GM19238 (cell line): ENCODE measurements around the gene COL9A3.

Experiments used
- DNase-seq: peaks from one replicate; pipeline ENCODE4 v3.0.0; 2011; ENCODE audit warnings: low spot score; ENCODE audit not compliant: insufficient read length

The COL9A3 gene

DNA sequence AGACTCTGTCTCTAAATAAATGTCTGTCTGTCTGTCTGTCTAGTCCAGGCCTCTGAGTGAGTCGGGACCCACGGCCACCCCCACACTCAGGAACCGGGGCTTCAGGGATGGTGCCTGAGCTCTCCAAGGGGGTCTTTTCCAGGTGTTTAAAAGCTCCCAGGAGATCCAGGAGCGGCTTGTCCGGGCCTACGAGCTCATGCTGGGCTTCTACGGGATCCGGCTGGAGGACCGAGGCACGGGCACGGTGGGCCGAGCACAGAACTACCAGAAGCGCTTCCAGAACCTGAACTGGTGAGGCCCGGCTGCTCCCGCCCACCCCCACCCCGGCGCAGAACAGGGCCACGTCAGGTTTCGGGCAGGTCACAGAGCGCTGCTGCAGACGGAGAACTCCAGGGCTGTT is 5.5 kb upstream of the COL9A3 start:
- no peak for DNase-seq

DNA sequence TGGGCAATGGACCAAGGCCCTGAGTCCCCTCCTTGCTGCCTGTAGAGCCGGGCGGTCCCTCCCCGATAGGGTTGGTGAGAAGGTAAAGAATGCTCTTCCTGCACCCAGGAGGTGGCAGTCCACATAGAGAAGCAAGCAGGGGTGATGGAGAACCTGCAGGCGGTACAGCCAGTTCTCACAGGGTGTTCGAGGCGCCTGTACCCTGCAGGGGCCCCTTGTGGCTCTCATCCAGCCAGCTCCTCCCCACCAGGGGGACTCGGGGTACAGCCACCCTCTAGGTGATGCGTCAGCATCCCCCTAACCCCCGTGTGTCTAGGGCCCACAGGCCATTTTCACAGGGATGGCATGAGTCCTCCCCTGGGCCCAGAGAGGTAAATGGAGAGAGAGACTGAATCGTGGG is 5.1 kb upstream of the COL9A3 start:
- no peak for DNase-seq

DNA sequence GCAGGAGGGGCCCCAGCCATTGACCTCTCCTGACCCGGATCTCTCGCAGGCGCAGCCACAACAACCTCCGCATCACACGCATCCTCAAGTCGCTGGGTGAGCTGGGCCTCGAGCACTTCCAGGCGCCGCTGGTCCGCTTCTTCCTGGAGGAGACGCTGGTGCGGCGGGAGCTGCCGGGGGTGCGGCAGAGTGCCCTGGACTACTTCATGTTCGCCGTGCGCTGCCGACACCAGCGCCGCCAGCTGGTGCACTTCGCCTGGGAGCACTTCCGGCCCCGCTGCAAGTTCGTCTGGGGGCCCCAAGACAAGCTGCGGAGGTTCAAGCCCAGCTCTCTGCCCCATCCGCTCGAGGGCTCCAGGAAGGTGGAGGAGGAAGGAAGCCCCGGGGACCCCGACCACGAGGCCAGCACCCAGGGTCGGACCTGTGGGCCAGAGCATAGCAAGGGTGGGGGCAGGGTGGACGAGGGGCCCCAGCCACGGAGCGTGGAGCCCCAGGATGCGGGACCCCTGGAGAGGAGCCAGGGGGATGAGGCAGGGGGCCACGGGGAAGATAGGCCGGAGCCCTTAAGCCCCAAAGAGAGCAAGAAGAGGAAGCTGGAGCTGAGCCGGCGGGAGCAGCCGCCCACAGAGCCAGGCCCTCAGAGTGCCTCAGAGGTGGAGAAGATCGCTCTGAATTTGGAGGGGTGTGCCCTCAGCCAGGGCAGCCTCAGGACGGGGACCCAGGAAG is 4.5 kb upstream of the COL9A3 start:
- DNase-seq, result no peak

DNA sequence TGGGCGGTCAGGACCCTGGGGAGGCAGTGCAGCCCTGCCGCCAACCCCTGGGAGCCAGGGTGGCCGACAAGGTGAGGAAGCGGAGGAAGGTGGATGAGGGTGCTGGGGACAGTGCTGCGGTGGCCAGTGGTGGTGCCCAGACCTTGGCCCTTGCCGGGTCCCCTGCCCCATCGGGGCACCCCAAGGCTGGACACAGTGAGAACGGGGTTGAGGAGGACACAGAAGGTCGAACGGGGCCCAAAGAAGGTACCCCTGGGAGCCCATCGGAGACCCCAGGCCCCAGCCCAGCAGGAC is 4.0 kb upstream of the COL9A3 start:
- no peak for DNase-seq

DNA sequence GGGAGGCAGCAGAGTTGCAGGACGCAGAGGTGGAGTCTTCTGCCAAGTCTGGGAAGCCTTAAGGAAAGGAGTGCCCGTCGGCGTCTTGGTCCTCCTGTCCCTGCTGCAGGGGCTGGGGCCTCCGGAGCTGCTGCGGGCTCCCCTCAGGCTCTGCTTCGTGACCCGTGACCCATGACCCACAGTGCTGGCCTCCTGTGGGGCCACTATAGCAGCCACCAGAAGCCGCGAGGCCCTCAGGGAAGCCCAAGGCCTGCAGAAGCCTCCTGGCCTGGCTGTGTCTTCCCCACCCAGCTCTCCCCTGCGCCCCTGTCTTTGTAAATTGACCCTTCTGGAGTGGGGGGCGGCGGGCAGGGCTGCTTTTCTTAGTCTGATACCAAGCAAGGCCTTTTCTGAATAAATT is 3.3 kb upstream of the COL9A3 start:
- DNase-seq, result no peak

DNA sequence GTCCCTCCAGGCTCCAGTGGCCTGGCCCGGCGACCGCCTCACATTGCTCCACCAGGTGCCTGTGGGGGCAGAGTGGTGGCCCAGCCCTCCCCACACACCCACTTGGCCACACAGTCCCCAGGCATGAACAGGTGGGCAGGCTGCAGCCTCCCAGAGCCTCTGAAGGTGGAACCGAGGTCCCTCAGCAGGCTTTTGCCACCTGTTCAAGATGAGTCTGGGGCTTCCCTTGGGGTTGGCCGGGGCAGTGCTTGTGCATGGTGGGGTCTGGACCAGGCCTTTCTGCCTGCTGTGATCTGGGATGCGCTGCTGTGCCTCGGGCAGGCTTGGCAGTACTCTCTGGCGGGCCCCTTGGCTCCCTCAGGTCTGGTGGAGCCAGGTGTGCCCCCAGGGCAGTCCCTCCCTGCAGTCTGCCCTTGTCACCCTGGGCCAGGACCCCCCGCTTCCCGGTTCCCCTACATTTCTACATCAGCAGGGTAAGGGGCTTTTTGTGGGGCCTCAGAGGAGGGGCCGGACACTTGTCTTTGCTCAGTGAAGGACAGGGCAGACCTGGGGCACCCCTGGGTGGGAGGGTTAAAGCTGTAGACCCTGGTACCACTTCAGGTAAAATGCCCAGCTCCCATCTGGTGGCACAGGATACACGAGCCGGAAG is 2.7 kb upstream of the COL9A3 start:
- DNase-seq, result no peak

DNA sequence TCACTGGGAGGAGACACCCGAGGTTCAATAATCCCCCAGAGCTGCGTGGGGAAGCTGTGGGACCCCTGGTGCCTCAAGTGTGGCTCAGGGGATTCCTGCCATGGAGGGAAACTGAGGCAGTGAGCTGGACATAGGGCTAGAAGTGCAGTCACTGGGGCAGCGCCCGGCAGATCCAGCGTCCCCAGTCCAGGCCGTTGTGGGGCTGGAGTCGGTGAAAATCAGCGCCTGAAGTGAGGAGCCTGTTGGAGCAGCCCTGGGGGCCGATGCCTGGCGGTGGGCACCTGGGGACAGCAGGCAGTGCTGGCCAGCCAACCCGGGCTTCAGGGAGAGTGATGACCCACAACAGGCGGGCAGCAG is 2.2 kb upstream of the COL9A3 start:
- no peak for DNase-seq

DNA sequence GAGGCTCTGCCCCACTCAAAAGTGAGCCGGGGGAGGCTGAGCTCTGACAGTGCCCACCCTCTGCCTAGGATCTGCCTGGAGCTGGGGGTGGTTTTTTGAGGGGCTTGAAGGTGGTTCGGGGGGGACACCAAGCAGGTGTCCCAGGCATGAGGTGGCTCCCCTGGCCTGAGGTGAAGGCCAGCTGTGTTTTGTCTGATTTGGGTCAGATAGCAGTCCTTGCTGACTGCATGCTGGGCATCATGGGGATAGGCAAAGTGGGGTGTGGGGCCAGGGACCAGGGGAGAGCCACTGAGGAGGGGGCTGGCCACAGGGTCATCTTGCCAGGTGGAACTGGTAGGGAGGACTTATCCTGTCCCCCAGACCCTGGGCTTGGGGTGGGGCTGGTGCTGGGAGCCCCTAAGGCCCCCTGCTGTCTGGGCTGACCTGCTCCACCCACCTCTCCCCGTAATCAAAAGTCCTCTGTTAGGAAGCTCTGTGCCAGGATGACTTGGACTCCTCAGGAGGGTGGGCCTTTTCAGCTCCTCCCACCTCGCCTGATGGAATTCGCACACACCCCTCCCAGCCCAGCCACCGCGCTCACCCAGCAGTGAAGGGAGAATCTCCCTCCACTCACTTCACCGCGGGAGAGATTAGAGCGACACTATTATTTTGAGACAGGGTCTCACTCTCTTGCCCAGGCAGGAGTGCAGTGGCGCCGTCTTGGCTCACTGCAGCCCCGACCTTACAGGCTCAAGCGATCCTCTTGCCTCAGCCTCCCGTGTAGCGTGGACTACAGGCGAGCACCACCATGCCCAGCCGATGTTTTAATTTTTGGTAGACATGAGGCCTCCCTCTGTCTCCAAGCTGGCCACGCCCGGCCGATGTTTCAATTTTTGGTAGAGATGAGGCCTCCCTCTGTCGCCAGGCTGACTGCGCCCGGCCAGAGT is 1.5 kb upstream of the COL9A3 start:
- no peak for DNase-seq

DNA sequence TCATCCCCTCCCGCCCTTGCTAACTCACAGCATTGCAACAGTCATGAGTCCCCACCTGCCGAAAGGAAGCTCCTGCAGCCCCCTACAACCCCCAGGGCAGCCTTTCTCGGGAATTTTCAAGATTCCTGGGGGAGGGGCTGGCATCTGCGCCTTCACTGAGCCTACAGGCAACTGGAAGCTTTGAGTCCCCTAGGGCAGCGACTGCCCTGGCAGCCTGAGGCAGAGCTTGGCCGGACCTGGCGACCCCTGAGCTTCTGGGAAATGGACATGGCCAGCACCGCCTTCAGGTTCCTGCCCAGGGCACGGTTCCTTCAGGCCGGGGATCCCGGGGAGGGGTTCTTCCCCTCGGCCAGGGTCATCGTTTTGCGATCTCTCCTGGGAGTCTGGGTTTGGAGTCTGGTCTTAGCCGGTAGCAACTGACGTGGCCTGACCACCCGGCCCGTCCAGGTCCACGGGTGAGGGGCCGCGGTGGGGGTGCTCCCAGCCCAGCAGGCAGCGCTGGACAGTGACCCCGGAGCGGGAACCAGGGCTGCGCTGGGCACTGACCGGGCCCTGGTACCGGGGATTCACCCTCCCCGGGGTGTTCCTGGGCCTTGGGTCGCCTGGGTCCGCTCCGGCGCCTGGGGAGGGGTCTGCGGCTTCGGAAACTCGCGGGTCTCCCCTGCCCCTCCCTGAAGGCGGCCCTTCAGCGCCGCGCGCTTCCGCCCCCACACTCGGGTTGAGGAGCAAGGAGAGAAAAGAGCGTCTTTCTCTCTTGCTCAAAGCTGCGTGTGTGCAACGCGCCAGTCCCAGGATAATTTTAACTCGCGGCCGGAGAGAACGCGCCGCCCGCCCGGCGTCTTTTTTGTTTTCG is 593 bp upstream of the COL9A3 start:
- no peak for DNase-seq

DNA sequence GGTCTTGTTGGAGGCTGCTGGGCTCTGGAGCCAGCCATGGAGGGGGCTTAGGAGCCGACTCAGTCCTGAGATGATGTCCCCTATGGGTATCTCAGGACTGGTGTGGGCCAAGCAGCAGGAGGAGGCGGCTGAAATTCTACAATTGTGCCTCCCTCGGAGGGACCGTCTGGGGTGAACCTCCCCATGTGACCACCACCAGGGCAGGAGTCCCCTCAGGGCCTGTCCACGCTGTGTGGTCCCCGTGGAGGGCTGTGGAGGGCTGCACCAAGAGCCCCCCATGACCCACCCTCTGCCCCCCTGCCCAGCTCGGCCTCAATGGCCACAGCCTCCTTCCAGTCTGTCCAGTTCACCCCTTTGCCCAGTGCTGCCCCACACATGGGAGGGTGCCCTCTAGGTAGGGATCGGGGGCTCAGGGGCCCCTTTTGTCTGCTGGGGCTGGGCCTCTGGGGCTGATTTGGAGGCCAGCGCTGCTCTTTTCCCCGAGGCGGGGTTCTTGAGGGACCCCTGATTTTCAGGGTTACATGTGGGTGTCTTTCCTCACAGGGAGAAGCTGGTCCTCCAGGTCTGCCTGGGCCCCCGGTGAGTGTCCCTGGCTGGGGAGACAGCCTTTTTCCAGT is 1.2 kb downstream of the COL9A3 start:
- no peak for DNase-seq

DNA sequence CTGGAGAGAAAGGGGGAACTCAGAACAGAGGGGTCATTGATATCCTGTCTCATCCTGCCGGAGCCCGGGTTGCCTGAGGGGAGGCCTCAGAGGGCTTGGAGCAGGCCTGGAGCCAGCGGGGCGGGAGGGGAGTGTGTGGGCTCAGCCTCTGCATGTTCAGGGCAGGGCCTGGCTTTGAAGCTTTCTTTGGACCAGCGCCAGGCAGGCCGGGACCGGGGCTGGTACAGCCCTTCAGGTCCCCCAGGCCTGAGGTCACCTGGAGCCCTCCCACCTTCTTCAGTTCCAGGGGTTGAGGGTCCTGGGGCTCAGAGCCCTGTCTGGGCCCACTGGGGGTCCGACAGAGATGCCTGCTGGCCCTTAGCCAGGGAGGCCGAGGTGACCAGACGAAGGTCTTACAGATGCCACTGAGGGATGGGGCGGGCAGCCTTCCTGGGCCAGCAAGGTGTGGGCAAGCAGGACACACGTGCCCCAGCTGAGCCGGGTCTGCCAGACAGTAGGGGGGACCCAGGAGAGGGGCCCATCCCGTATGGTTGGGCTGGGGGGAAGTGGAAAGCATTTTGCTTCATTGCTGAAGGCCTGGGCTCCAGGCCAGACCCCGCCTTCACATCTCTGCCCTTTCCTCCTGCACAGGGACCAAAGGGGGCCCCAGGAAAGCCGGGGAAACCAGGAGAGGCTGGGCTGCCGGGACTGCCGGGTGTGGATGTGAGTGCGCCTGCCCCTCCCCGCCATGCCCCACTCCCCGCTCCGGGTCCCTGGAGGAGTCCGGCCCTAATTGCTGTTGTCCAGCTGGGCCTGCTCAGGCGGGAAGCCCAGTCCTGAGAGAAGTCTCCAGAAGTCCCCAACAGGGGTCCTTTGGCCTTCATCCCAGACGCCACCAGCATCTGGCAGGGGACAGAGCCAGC is 2.0 kb downstream of the COL9A3 start:
- DNase-seq, result no peak

DNA sequence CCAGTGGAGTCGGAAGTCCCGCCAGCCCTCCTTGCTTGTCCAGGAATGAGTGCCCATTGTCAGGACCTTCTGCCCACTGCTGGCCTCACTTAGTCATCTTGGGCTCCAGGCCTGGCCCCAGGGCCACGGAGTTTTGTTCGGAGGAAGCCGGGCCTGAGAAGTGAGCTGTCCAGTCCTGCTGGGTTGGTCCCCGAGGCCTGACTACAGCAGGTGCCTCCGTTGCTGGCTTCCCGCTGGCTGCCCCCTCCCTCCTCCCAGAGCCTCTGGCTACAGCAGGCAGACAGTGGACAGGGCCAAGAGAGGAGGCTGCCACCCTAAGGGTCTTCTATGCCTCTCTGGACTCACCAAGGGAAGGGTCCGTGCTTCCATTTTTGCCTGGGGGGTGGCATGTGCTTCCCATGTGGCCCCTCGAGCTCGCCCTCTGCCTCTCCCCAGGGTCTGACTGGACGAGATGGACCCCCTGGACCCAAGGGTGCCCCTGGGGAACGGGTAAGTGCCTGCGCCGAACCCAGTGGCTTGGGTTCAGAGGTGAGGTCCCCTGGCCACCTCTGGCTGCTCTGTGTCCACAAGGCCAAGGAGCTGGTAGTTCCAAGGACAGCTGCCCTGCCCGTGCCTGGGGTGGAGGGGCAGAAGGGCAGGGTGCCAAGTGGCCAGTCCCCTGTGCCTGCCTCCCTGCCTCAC is 2.8 kb downstream of the COL9A3 start:
- no peak for DNase-seq

DNA sequence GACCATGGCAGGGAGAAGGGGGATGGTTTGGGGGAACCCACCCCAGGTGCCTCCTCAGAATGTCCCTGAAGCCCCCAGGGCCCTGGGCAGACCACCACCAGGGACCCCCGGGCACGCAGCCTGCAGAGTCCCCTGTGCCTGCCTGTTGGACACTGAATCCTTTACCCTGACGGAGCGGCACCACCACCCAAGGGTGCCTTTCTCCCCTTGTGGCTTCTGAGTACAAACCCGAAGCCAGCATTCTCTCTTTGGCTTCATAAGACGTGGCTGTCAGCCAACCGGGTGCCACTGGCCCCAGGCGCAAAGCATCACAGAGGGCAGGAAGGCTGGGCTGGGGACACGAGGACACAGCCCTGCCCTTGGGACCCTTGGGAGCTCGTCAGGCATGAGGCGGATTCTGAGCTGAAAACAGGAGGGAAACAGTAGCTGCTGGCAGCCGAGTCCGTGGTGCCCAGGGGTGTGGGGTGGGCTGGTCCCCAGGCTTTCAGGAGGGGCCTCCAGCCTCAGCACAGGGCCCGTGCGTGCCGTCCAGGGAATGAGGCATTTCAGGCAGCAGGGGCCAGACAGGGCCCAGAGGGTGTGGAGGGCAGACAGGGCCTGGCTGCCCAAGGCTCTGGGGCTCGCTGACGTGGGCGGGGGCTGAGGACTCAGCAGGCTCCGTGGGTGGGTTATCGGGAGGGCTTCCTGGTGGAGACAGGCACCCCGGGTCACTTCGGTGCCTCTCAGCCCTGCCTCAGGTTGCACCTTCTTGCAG is 3.5 kb downstream of the COL9A3 start:
- DNase-seq, result no peak

DNA sequence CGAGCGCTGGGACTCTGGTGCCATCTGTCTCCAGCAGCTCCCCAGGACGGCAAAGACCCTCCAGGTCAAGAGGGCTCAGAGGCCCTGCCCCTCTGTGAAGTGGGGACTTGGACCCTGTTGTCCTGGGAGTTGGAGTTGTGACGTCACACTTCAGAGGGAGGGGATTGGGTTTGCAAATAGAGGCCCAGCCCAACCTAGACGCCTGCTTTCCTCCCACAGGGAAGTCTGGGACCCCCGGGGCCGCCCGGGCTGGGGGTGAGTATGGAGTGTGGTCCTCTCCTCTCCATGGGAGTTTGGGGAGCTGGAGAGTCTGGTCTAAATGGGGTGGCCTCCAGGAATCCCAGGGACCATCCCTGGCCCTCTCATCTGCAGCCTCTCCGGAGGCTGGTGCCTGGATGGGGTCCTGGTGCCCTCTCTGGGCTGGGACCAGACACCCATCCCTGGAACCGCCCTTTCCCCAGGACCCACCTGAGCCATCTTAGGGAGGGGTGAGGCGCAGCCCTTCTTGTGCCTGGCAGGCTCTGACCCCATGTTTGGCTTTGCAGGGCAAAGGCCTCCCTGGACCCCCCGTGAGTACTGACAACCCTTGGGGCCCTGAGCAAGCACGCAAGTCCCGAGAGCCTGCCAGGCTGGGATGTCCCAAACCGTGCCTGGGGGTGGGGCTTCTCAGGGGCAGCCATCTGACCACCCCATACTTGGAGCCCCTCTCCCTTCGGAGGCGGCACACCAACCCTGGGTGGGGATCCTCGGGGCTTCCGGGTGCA is 4.3 kb downstream of the COL9A3 start:
- DNase-seq, result no peak

DNA sequence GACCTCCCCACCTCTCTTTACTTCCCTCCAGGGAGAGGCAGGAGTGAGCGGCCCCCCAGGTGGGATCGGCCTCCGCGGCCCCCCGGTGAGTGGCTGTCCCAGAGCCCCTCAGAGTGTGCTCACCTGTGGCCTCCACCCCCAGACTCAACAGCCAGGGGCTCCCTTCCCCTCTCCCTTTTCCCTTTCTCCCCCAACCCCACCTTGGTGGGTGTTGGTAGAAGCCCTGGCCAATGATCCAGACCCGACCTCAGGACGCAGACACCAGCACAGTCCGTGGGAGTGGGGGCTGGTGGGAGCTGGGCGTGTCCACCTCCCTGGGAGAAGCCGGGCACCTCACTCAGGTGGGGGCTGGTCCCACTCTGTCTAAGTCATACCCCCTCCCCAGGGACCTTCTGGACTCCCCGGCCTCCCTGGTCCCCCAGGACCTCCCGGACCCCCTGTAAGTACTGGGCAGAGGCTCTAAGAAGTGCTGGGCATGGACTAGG is 4.9 kb downstream of the COL9A3 start:
- DNase-seq, result no peak

DNA sequence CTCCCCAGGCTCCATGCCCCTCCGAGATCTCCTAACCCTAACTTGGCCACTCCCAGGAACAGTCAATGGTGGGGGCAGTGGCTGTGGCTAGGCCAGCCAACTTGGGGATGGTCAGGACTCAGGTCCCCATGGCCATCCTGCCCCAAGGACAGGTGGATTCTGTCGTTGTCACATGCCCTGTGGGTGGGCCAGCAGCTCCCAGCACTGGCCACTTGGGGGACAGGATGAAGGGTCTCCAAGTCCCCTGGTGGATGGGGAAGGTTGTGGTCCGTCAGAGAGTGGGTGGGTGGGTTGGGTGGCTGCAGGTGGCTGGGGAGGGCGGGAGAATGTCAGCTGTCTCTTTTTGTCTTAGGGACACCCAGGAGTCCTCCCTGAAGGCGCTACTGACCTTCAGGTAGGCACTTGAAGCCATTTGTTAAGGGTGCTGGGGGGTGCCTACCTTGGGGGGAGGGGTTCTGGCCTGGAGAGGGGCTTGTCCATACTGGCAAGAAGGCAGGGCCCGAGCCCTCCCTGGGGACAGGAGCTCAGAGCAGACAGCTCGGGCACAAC is 5.5 kb downstream of the COL9A3 start:
- no peak for DNase-seq

DNA sequence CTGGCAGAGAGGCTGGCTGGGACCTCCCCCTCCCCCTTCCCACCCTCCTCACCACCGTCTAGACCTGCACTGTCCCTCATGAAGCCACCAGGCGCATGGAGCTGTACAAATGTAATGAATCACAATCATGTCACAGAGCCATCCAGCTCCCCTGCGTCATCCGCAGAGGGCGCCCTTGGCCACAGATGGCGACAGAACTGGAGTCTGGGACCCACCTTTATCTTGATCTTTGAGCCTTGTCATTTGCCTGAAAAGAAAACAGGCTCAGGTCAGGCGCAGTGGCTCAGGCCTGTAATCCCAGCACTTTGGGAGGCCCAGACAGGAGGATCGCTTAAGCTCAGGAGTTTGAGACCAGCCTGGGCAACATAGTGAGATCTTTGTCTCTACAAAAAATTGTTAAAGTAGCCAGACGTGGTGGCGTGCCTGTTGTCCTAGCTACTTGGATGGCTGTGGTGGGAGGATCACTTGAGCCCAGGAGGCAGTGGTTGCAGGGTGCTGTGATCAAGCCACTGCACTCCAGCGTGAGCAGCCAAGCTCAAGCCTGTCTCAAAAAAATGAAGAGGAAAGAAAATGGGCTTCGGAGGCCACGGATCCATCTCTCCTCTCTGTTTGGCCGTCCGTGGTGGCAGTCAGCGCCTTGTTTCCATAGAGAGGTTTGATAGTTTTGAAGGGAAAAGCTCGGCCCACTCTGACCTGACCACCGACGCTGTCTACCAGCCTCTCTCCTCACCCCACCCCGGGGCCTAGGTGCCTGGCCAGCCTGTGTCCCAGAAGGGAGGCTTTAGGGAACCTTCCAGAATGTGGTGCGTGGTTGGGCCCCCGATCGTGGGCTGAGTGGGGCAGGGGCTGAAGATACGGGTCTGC is 6.2 kb downstream of the COL9A3 start:
- peak; percentile 82 for DNase-seq
